K562 (cell line): ENCODE results near the gene PRKCSH. TPM values are rescaled to one million over a fixed set of nuclear protein-coding genes. Genes with fewer than 3 reads are reported as not detected.

Experiments
- ARHGAP35 ChIP-seq: fragments of 450-650 bp; IDR thresholded peaks from 2 replicates; pipeline ENCODE4 v1.6.1; 2018; ENCODE audit not compliant: partially characterized antibody
- ASH1L ChIP-seq: fragments of 450-650 bp; IDR thresholded peaks from 2 replicates; pipeline ENCODE4 v1.6.1; 2018; ENCODE audit warnings: borderline replicate concordance, mild to moderate bottlenecking, low read depth; ENCODE audit not compliant: partially characterized antibody
- BCL6 ChIP-seq: fragments of 250-450 bp; sonication (Bioruptor Pico); IDR thresholded peaks from 2 replicates; pipeline ENCODE4 v1.4.0; 2020
- CEBPG ChIP-seq, 3 experiments: fragments of 200-800 bp in 1 of 3; sonication (Bioruptor generic) in 1 of 3; sonication (generic) in 1 of 3; formaldehyde crosslinking in 1 of 3; IDR thresholded peaks in 2 of 3; conservative IDR thresholded peaks in 1 of 3; 2 replicates each; pipeline versions ENCODE4 v1.6.1 to v1.8.0; 2016 to 2022; ENCODE audit warnings: missing compliant biosample characterization in 2 of 3, missing genetic modification characterization in 2 of 3, mild to moderate bottlenecking in 1 of 3, missing genetic modification reagents in 1 of 3
- DIDO1 ChIP-seq: fragments of 450-650 bp; IDR thresholded peaks from 2 replicates; pipeline ENCODE4 v1.6.1; 2016; ENCODE audit warnings: low read depth, missing biosample characterization, missing genetic modification characterization
- EGR1 ChIP-seq: fragments of 450-650 bp; conservative IDR thresholded peaks from 2 replicates; pipeline ENCODE4 v1.6.1; 2017; ENCODE audit warnings: mild to moderate bottlenecking
- GTF2F1 ChIP-seq: IDR thresholded peaks from 2 replicates; pipeline ENCODE4 v1.6.1; 2011; ENCODE audit warnings: low read depth, low read length, improper control_type of control experiment
- HMGN3 ChIP-seq: IDR thresholded peaks from 2 replicates; pipeline ENCODE4 v1.6.1; 2011; ENCODE audit warnings: borderline replicate concordance, low read depth, mild to moderate bottlenecking, mixed read lengths, low read length; ENCODE audit not compliant: insufficient read length; ENCODE audit errors: extremely low read depth
- NELFE ChIP-seq: IDR thresholded peaks from 2 replicates; pipeline ENCODE4 v1.6.1; 2011; ENCODE audit warnings: mild to moderate bottlenecking; ENCODE audit not compliant: insufficient read depth, insufficient read length
- NFIX ChIP-seq: fragments of 250-450 bp; sonication (Bioruptor Pico); IDR thresholded peaks from 2 replicates; pipeline ENCODE4 v1.4.0; 2020; ENCODE audit warnings: low read depth, mild to moderate bottlenecking, moderate library complexity
- TEAD1 ChIP-seq, 2 experiments: fragments of 450-650 bp in 1 of 2; sonication (generic) in 1 of 2; formaldehyde crosslinking; IDR thresholded peaks; 2 replicates each; pipeline versions ENCODE4 v1.4.0 to v1.8.0; 2020 to 2022; ENCODE audit warnings: mild to moderate bottlenecking in 2 of 2, missing genetic modification reagents in 1 of 2
- TEAD4 ChIP-seq, 2 experiments: sonication (generic) in 1 of 2; formaldehyde crosslinking in 1 of 2; IDR thresholded peaks; 2 replicates each; pipeline versions ENCODE4 v1.6.1 to v1.8.0; 2012 to 2022; ENCODE audit warnings: borderline replicate concordance in 1 of 2, inconsistent platforms in 1 of 2, low read length in 1 of 2, mild to moderate bottlenecking in 1 of 2, missing genetic modification reagents in 1 of 2
- ZNF124 ChIP-seq: sonication (generic); formaldehyde crosslinking; IDR thresholded peaks from 2 replicates; pipeline ENCODE4 v1.8.1; 2022; ENCODE audit warnings: missing genetic modification reagents
- ZNF696 ChIP-seq: fragments of 250-450 bp; sonication (Bioruptor Pico); conservative IDR thresholded peaks from 2 replicates; pipeline ENCODE4 v1.4.0; 2020; ENCODE audit warnings: mild to moderate bottlenecking, moderate library complexity
- ZNF76 ChIP-seq: fragments of 250-450 bp; sonication (Bioruptor Pico); IDR thresholded peaks from 2 replicates; pipeline ENCODE4 v1.4.0; 2020; ENCODE audit warnings: mild to moderate bottlenecking, moderate library complexity, borderline replicate concordance
- polyA plus RNA-seq, 8 experiments: library from polyadenylated mRNA; depleted of rRNA in 4 of 8; stranded (reverse) in 5 of 8; unstranded in 3 of 8; fragments of >200 nt; fragmentation: Nextera tagmentation in 2 of 8; fragmentation: Illumina TruSeq in 1 of 8; extraction: Ambion mirVana in 2 of 8; extraction: Trizol in 1 of 8; gene quantifications; 2 replicates each; pipeline versions ENCODE4 v1.2.1 to v1.2.3, GENCODE V29; 2011 to 2014; ENCODE audit warnings: inconsistent platforms in 1 of 8, missing spikeins in 1 of 8
- total RNA-seq, 7 experiments: library from RNA; depleted of rRNA in 6 of 7; stranded (reverse); fragments of >200 nt in 6 of 7; fragmentation: Illumina TruSeq in 2 of 7; extraction: Trizol in 2 of 7; gene quantifications; 2 replicates each; pipeline versions ENCODE4 v1.2.1 to v1.2.3, GENCODE V29; 2011 to 2021; ENCODE audit warnings: low replicate concordance in 1 of 7
- TF ChIP-seq, protein P1 (sequence below): sonication (generic); formaldehyde crosslinking; IDR thresholded peaks from 2 replicates; pipeline ENCODE4 v1.8.1; 2023; ENCODE audit warnings: mild to moderate bottlenecking, missing genetic modification reagents
- TF ChIP-seq, protein P2 (sequence below), 2 experiments: fragments of 450-650 bp in 1 of 2; IDR thresholded peaks; 2 replicates each; pipeline ENCODE4 v1.6.1; 2011 to 2017; ENCODE audit warnings: low read depth in 2 of 2, antibody characterized with exemption in 1 of 2, borderline replicate concordance in 1 of 2, low read length in 1 of 2, mild to moderate bottlenecking in 1 of 2, mixed read lengths in 1 of 2; ENCODE audit not compliant: control insufficient read depth in 1 of 2
- TF ChIP-seq, protein P3 (sequence below), 3 experiments: IDR thresholded peaks in 2 of 3; conservative IDR thresholded peaks in 1 of 3; 2 replicates each; pipeline ENCODE4 v1.5.1; 2011 to 2012; ENCODE audit warnings: low read length in 3 of 3, mild to moderate bottlenecking in 3 of 3, control low read depth in 2 of 3, improper control_type of control experiment in 1 of 3, inconsistent platforms in 1 of 3, low read depth in 1 of 3, mixed read lengths in 1 of 3, moderate library complexity in 1 of 3; ENCODE audit not compliant: insufficient read depth in 2 of 3

PRKCSH gene
- total and polyA plus RNA-seq, 9 of the 15 experiments (the other 6 are each of a cell fraction or from before 2014, with no cell fraction given): 2.3 to 297 (median 48.1) TPM

DNA sequence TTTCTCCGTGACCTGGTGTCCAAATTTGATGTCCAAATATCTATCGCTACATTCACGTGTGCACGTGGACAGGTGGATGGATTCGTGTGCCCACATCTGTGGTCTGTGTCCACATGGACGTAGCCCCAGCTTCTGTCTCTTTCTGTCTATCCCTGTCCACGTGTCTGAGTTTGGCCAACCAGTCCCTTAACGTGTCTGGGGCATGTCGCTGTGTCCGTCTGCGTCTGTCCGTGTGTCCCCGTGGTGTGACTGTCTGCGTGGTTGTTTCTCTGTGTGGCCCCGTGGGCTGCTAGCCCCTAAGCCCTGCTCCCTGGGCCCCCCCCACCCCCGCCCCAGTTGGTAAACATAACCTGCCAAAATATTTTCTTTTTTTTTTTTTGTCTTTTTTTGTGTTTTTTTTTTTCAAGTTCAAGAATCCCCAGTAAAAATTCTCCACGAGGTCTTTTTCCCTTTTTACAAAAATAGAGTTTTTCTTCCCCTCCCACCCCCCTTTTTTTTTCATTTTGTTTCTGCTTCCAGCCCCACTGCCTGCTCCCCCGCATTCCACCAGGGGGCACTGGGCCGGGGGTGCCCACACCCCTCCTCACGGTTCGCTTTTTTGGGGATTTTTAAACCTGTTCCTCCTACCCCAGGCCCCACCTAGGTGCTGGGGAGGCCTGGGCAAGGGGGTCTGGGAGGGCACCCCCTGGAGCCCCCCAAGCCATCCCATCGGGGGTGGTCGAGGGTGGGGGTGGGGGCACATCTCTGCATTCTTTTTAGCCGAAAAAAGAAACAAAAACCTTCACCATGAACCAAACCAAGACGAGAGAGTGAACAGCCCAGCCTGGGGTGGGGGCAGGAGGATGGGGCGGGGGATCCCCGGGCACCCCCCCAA lies 18.3 kb downstream of the PRKCSH start (continued):
- TF ChIP-seq, protein P1, sequence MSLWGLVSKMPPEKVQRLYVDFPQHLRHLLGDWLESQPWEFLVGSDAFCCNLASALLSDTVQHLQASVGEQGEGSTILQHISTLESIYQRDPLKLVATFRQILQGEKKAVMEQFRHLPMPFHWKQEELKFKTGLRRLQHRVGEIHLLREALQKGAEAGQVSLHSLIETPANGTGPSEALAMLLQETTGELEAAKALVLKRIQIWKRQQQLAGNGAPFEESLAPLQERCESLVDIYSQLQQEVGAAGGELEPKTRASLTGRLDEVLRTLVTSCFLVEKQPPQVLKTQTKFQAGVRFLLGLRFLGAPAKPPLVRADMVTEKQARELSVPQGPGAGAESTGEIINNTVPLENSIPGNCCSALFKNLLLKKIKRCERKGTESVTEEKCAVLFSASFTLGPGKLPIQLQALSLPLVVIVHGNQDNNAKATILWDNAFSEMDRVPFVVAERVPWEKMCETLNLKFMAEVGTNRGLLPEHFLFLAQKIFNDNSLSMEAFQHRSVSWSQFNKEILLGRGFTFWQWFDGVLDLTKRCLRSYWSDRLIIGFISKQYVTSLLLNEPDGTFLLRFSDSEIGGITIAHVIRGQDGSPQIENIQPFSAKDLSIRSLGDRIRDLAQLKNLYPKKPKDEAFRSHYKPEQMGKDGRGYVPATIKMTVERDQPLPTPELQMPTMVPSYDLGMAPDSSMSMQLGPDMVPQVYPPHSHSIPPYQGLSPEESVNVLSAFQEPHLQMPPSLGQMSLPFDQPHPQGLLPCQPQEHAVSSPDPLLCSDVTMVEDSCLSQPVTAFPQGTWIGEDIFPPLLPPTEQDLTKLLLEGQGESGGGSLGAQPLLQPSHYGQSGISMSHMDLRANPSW (CRISPR knock-in tag): no peak
- TF ChIP-seq TEAD4 (IDR thresholded peaks at IDR 0.05; ENCODE audit: low read length) (peak; percentile 57; the same call in 1 of the 2 replicates), TEAD4 (CRISPR knock-in tag; IDR thresholded peaks at IDR 0.05; ENCODE audit: borderline replicate concordance) (no peak), BCL6 (CRISPR knock-in tag) (no peak), GTF2F1 (no peak), EGR1 (0 out of 2 replicates have a peak, but pooled peaks have one; percentile 8), NFIX (CRISPR knock-in tag) (no peak), NELFE (no peak), ZNF696 (CRISPR knock-in tag) (no peak), CEBPG (CRISPR knock-in tag; IDR thresholded peaks at IDR 0.05) (no peak), CEBPG (tag; conservative IDR thresholded peaks at IDR 0.05 in 1 of 2, IDR thresholded peaks at IDR 0.05 in 1 of 2) (no peak), ASH1L (no peak), ZNF124 (CRISPR knock-in tag) (no peak), ZNF76 (CRISPR knock-in tag) (no peak), DIDO1 (tag) (no peak), HMGN3 (no peak), ARHGAP35 (no peak), TEAD1 (CRISPR knock-in tag; IDR thresholded peaks at IDR 0.05) (0 out of 4 replicates have a peak, but pooled peaks of 1 of the 2 experiments have one; percentile 34)
- TF ChIP-seq, protein P2, sequence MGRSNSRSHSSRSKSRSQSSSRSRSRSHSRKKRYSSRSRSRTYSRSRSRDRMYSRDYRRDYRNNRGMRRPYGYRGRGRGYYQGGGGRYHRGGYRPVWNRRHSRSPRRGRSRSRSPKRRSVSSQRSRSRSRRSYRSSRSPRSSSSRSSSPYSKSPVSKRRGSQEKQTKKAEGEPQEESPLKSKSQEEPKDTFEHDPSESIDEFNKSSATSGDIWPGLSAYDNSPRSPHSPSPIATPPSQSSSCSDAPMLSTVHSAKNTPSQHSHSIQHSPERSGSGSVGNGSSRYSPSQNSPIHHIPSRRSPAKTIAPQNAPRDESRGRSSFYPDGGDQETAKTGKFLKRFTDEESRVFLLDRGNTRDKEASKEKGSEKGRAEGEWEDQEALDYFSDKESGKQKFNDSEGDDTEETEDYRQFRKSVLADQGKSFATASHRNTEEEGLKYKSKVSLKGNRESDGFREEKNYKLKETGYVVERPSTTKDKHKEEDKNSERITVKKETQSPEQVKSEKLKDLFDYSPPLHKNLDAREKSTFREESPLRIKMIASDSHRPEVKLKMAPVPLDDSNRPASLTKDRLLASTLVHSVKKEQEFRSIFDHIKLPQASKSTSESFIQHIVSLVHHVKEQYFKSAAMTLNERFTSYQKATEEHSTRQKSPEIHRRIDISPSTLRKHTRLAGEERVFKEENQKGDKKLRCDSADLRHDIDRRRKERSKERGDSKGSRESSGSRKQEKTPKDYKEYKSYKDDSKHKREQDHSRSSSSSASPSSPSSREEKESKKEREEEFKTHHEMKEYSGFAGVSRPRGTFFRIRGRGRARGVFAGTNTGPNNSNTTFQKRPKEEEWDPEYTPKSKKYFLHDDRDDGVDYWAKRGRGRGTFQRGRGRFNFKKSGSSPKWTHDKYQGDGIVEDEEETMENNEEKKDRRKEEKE (IDR thresholded peaks at IDR 0.05; ENCODE audit: borderline replicate concordance in 1 of 2, control insufficient read depth in 1 of 2, low read depth in 2 of 2, low read length in 1 of 2): no peak
- TF ChIP-seq, protein P3, sequence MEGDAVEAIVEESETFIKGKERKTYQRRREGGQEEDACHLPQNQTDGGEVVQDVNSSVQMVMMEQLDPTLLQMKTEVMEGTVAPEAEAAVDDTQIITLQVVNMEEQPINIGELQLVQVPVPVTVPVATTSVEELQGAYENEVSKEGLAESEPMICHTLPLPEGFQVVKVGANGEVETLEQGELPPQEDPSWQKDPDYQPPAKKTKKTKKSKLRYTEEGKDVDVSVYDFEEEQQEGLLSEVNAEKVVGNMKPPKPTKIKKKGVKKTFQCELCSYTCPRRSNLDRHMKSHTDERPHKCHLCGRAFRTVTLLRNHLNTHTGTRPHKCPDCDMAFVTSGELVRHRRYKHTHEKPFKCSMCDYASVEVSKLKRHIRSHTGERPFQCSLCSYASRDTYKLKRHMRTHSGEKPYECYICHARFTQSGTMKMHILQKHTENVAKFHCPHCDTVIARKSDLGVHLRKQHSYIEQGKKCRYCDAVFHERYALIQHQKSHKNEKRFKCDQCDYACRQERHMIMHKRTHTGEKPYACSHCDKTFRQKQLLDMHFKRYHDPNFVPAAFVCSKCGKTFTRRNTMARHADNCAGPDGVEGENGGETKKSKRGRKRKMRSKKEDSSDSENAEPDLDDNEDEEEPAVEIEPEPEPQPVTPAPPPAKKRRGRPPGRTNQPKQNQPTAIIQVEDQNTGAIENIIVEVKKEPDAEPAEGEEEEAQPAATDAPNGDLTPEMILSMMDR (IDR thresholded peaks at IDR 0.05 in 2 of 3, conservative IDR thresholded peaks at IDR 0.05 in 1 of 3; ENCODE audit: insufficient read depth in 2 of 3, low read depth in 1 of 3, low read length in 3 of 3): peak; percentile 57 to 62 (median 61)
